AG04449 (cell line): ENCODE measurements around the gene SLC17A9.

ENCODE experiments used
- CTCF ChIA-PET: fragments of 350-600 bp; formaldehyde crosslinking; extraction: SDS; loops from one replicate; lab custom pipeline; 2021; ENCODE audit warnings: antibody characterized with exemption; lab: Yijun Ruan, JAX
- POLR2A ChIA-PET: fragments of 400-600, 350-600 bp; formaldehyde crosslinking; extraction: SDS; loops from one replicate; lab custom pipeline; 2020; ENCODE audit warnings: antibody characterized with exemption, inconsistent platforms; lab: Yijun Ruan, JAX
- DNase-seq: peaks from one replicate; pipeline ENCODE4 v3.0.0-alpha.2; 2010; ENCODE audit warnings: low read depth, low spot score
- H3K4me3 ChIP-seq: 2 replicates; pipeline ENCODE4 v1.5.1; 2011; ENCODE audit warnings: low read depth, mild to moderate bottlenecking, control low read depth, low read length
- CTCF ChIP-seq: IDR thresholded peaks from one replicate; pipeline ENCODE4 v1.5.1; 2011; ENCODE audit warnings: mild to moderate bottlenecking, moderate library complexity, low read length, control low read depth, inconsistent platforms; ENCODE audit not compliant: insufficient read depth; ENCODE audit errors: missing control alignments

The SLC17A9 gene

DNA sequence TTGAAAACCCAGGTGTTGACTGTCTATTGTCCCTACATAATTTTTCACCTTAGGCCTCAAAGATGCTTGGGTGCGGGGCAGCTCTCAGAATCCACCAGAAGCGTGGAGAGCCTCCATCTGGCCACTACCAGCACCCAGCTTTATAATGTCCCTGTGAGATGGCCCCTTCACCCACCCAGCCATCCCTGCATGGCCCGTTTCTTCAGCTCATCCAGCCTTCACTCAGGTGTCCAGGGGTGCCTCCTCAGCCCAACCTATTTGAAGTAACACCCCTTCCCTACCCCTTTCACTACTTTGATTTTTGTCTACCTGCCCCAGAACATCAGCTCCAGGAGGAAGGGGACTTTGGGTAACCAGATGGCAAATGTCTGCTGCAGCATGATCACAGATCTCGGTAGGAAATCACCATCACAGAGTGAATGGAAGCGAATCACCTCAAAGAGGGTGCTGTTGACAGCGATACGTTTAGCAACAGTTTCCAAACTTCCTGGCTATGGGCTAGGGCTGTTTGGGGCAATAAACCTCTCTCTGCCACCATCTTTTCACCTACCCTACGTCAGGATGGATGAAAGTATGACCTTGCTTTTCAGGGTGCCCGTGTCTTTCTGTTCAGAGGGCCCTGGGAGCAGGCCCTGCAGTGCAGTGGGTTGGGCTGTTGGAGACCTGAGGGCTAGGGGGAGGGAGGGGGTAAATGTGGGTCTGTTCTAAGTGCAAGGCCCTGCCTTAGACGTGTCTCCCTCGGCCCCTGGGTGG lies 1.2 kb upstream of the SLC17A9 start:
- ChIA-PET CTCF (interaction anchor here (0.9 to 1.7 kb wide), 2 partner anchors 19 to 21 kb away, joined by 3 to 5 read pairs; no protein-coding TSS in a partner anchor), POLR2A (no interaction called here)
- TF ChIP-seq CTCF: no peak
- DNase-seq: no peak
- no peak overlapping the region for H3K4me3 ChIP-seq

GRCh38 chr20:62951896-62952372 lies 575 bp upstream of the SLC17A9 start:
- no peak for TF ChIP-seq CTCF
- no peak for DNase-seq
- ChIA-PET POLR2A (no interaction called here), CTCF (no interaction called here)
- peak overlapping the region; percentile 49 for H3K4me3 ChIP-seq

- CTCF ChIA-PET: interaction anchor here (0.7 to 3.7 kb wide), 8 partner anchors 11 to 59 kb away, joined by 3 to 16 read pairs (median 4); no protein-coding TSS in a partner anchor
- H3K4me3 ChIP-seq: peak overlapping the region; percentile 49
- POLR2A ChIA-PET: interaction anchor here (0.6 to 2.4 kb wide), 4 partner anchors 15 to 46 kb away, joined by 3 to 12 read pairs (median 3); partner anchors contain the start of gene GID8
- DNase-seq: no peak
- TF ChIP-seq CTCF: no peak
Observed at GRCh38 chr20:62952968-62953838, 694 bp downstream of the SLC17A9 start.

GRCh38 chr20:62953839-62954703 lies 1.6 kb downstream of the SLC17A9 start:
- no peak for DNase-seq
- peak overlapping the region; percentile 49 for H3K4me3 ChIP-seq
- no peak for TF ChIP-seq CTCF
- CTCF ChIA-PET: interaction anchor here (0.7 to 3.7 kb wide), 8 partner anchors 10 to 58 kb away, joined by 3 to 16 read pairs (median 4); no protein-coding TSS in a partner anchor
- POLR2A ChIA-PET: interaction anchor here (0.6 to 2.4 kb wide), 3 partner anchors 16 to 47 kb away, joined by 3 to 12 read pairs (median 3); partner anchors contain the start of gene GID8

- CTCF ChIA-PET: interaction anchor here (0.7 to 3.7 kb wide), 3 partner anchors 14 to 20 kb away, joined by 3 to 16 read pairs (median 4); no protein-coding TSS in a partner anchor
Observed at GRCh38 chr20:62955519-62956386, 3.2 kb downstream of the SLC17A9 start.

More at GRCh38 chr20:62955519-62956386, 3.2 kb downstream of the SLC17A9 start:
- no peak overlapping the region for H3K4me3 ChIP-seq
- POLR2A ChIA-PET: interaction anchor here (1.1 kb wide), 1 partner anchor 15 kb away, joined by 3 read pairs; no protein-coding TSS in a partner anchor
- TF ChIP-seq CTCF: no peak
- DNase-seq: no peak
